22Rv1 (cell line): ENCODE data around the gene NSD1.
"Not testable (repeated sequence)": the region's sequence is repeated elsewhere in the genome, so short reads cannot be mapped to it uniquely, and the experiment has no call there.

Source experiments
- ZFX ChIP-seq: fragments of 450-650 bp; IDR thresholded peaks from 2 replicates; pipeline ENCODE4 v1.6.1; 2017; ENCODE audit warnings: antibody characterized with exemption, borderline replicate concordance
- TF ChIP-seq, protein P1 (sequence below): fragments of 450-650 bp; IDR thresholded peaks from 2 replicates; pipeline ENCODE4 v1.5.1; 2017; ENCODE audit warnings: mild to moderate bottlenecking

DNA sequence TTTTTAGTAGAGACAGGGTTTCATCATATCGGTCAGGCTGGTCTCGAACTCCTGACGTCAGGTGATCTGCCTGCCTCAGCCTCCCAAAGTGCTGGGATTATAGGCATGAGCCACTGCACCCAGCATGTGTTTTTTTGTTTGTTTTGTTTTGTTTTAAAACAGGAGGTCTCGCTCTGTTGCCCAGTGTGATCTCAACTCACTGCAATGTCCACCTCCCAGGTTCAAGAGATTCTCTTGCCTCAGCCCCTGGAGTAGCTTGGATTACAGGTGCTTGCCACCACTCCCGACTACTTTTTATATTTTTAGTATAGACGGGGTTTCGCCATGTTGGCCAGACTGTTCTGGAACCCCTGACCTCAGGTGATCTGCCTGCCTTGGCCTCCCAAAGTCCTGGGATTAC lies 125.1 kb downstream of the NSD1 start:
- TF ChIP-seq, protein P1, sequence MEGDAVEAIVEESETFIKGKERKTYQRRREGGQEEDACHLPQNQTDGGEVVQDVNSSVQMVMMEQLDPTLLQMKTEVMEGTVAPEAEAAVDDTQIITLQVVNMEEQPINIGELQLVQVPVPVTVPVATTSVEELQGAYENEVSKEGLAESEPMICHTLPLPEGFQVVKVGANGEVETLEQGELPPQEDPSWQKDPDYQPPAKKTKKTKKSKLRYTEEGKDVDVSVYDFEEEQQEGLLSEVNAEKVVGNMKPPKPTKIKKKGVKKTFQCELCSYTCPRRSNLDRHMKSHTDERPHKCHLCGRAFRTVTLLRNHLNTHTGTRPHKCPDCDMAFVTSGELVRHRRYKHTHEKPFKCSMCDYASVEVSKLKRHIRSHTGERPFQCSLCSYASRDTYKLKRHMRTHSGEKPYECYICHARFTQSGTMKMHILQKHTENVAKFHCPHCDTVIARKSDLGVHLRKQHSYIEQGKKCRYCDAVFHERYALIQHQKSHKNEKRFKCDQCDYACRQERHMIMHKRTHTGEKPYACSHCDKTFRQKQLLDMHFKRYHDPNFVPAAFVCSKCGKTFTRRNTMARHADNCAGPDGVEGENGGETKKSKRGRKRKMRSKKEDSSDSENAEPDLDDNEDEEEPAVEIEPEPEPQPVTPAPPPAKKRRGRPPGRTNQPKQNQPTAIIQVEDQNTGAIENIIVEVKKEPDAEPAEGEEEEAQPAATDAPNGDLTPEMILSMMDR: not testable (repeated sequence)
- not testable (repeated sequence) for TF ChIP-seq ZFX
